Chondrocyte (in vitro differentiated cells): ENCODE measurements around the gene DDX31. TPM values are rescaled to one million over a fixed set of nuclear protein-coding genes. Genes with fewer than 3 reads are reported as not detected.

Experiments used
- DNase-seq: peaks from one replicate; pipeline ENCODE4 v3.0.0; 2021; ENCODE audit warnings: mixed read lengths, low spot score
- H3K27ac Mint-ChIP-seq: one replicate; pipeline ENCODE4 v1.8.0; 2021; ENCODE audit warnings: mild to moderate bottlenecking, moderate library complexity, mixed read lengths; ENCODE audit not compliant: unreplicated experiment
- H3K27me3 Mint-ChIP-seq: 2 replicates; pipeline ENCODE4 v1.8.0; 2021; ENCODE audit warnings: low read depth, mixed read lengths
- H3K36me3 Mint-ChIP-seq: 2 replicates; pipeline ENCODE4 v1.8.0; 2021; ENCODE audit warnings: low read depth, mixed read lengths
- H3K4me1 Mint-ChIP-seq: 2 replicates; pipeline ENCODE4 v1.8.0; 2021; ENCODE audit warnings: low read depth, mild to moderate bottlenecking, mixed read lengths
- H3K4me3 Mint-ChIP-seq: one replicate; pipeline ENCODE4 v1.8.0; 2021; ENCODE audit warnings: mild to moderate bottlenecking, moderate library complexity, mixed read lengths; ENCODE audit not compliant: unreplicated experiment
- H3K9me3 Mint-ChIP-seq: 2 replicates; pipeline ENCODE4 v1.8.0; 2021; ENCODE audit warnings: low read depth, mixed read lengths
- total RNA-seq: library from RNA; stranded (reverse); gene quantifications from 3 replicates; pipeline ENCODE4 v1.2.1, GENCODE V29; 2021
- TF ChIP-seq, protein P1 (sequence below): fragments of 200-600 bp; sonication (generic); IDR thresholded peaks from 2 replicates; pipeline ENCODE4 v1.5.0; 2021; ENCODE audit warnings: antibody characterized with exemption, mild to moderate bottlenecking, moderate library complexity

The DDX31 gene
- total RNA-seq, 1 donor from 2014 or later: 11.9 TPM

DNA sequence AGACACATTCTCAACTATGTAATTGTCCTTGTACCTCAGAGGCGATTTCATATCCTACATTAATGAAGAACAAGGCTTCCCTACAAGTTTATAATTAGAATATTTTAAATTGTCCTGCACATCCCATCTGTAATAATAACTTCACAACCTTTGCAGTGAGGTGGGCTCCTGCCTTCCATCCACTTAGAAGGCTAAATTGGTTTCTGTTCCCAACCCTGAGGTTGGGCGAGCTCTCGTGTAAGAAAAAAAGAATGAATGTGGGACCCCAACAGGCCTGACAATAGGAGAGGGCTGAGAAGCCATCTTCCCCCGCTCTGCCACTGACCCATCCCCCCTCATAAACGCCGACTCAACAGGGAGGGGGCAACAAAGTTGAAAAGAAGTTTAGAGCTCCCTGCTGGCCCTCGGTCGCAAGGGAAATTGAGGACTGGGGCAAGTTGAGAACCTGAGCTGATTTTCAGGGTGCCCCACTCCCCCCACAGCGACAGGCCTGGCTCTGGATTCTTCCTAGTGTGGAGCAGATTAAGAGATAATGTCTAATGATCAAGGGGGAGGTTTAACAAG, 78.0 kb downstream of the DDX31 start:
- Mint-ChIP-seq H3K27ac (no peak overlapping the region), H3K4me3 (no peak overlapping the region), H3K9me3 (no peaks in the 10 kb centered on the region), H3K36me3 (peaks cover 23% of the 10 kb centered on the region), H3K27me3 (peaks cover 38% of the 10 kb centered on the region), H3K4me1 (peaks cover 7% of the 10 kb centered on the region)
- TF ChIP-seq, protein P1, sequence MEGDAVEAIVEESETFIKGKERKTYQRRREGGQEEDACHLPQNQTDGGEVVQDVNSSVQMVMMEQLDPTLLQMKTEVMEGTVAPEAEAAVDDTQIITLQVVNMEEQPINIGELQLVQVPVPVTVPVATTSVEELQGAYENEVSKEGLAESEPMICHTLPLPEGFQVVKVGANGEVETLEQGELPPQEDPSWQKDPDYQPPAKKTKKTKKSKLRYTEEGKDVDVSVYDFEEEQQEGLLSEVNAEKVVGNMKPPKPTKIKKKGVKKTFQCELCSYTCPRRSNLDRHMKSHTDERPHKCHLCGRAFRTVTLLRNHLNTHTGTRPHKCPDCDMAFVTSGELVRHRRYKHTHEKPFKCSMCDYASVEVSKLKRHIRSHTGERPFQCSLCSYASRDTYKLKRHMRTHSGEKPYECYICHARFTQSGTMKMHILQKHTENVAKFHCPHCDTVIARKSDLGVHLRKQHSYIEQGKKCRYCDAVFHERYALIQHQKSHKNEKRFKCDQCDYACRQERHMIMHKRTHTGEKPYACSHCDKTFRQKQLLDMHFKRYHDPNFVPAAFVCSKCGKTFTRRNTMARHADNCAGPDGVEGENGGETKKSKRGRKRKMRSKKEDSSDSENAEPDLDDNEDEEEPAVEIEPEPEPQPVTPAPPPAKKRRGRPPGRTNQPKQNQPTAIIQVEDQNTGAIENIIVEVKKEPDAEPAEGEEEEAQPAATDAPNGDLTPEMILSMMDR: no peak
- no peak for DNase-seq

DNA sequence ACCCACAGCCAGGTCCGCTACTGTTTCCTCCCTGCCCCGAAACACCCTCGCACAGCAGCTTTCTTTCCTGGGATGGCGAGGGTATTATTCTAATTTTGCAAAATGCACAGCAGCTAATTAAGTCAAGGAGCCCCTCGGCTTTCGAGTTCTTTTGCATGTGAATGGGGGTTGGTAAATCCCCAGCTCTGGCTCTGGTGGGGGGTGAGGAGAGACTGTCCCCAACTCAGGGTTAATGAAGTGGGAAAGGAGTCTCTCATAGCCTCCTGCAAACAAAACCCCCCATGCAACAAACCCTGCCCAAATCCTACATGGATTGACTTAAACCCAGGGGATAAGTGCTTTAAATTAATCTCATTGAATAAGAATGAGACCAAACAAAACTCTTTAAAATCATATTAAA, 78.5 kb downstream of the DDX31 start:
- no peak for DNase-seq
- Mint-ChIP-seq H3K27ac (no peak overlapping the region), H3K9me3 (no peaks in the 10 kb centered on the region), H3K27me3 (peaks cover 44% of the 10 kb centered on the region), H3K4me3 (no peak overlapping the region), H3K4me1 (peaks cover 3% of the 10 kb centered on the region), H3K36me3 (peaks cover 19% of the 10 kb centered on the region)
- TF ChIP-seq, protein P1: no peak

DNA sequence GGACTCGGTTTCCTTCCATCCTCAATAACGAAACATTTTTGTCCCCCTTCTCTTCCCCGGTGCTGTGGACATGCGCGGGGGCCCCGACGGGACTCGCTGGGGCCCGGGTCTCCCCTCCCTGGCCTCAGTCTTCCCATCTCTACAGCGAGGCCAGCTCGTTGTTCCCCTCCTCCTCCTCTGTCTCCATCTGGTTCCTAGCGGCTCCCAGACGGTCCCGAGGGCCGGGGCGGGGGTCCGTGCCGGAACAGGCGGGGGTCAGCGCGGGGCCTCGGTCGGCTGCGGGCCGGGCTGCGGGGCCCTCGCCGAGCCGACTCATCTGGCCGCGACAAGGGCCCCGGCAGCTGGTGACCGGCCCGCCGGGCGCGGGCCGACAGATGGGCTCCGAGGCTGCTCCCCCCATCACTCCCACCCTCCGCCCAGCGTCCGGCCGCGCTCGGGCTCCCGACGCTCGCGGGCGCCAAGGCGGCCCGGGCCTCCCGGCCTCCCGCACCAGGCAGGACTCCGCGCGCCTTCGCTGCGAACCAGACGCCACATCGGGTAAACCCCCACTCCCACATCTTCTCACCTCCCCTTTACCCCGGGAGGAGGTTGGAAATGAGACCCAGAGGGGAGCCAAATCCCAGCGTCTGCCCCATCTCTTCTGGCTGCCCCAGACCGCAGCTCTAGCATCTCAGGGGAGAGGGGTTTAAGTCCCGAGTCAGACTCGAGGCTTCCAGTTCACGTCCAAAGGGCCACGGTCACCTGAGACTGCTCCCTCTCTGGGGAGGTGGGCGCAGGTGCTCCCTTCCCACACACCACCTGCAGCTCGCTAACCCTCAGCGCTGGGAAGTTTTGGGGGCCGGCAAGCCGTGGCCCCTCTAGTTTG, 79.2 kb downstream of the DDX31 start:
- H3K27ac Mint-ChIP-seq: no peak overlapping the region
- TF ChIP-seq, protein P1: no peak
- H3K27me3 Mint-ChIP-seq: peaks cover 51% of the 10 kb centered on the region
- H3K4me3 Mint-ChIP-seq: peak overlapping the region; percentile 19
- peak; percentile 75 for DNase-seq
- H3K9me3 Mint-ChIP-seq: no peaks in the 10 kb centered on the region
- H3K36me3 Mint-ChIP-seq: peaks cover 19% of the 10 kb centered on the region
- H3K4me1 Mint-ChIP-seq: peaks cover 3% of the 10 kb centered on the region

DNA sequence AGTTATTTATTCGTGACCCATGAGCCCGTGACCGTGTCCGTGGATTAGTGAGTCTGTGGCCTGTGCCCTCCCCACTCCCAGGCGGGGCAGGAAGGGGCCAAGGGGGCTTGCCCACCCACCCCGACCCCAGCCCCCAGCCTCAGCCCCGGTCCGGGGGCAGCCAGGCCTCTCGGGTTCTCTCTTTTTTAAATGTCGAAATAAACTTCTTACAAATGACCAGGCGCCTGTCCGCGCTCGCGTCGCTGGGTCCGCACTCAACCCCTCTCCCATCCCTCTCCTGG, 79.8 kb downstream of the DDX31 start:
- no peak overlapping the region for H3K27ac Mint-ChIP-seq
- peaks cover 5% of the 10 kb centered on the region for H3K4me1 Mint-ChIP-seq
- H3K9me3 Mint-ChIP-seq: no peaks in the 10 kb centered on the region
- TF ChIP-seq, protein P1: no peak
- peaks cover 57% of the 10 kb centered on the region for H3K27me3 Mint-ChIP-seq
- peaks cover 17% of the 10 kb centered on the region for H3K36me3 Mint-ChIP-seq
- DNase-seq: no peak
- no peak overlapping the region for H3K4me3 Mint-ChIP-seq

DNA sequence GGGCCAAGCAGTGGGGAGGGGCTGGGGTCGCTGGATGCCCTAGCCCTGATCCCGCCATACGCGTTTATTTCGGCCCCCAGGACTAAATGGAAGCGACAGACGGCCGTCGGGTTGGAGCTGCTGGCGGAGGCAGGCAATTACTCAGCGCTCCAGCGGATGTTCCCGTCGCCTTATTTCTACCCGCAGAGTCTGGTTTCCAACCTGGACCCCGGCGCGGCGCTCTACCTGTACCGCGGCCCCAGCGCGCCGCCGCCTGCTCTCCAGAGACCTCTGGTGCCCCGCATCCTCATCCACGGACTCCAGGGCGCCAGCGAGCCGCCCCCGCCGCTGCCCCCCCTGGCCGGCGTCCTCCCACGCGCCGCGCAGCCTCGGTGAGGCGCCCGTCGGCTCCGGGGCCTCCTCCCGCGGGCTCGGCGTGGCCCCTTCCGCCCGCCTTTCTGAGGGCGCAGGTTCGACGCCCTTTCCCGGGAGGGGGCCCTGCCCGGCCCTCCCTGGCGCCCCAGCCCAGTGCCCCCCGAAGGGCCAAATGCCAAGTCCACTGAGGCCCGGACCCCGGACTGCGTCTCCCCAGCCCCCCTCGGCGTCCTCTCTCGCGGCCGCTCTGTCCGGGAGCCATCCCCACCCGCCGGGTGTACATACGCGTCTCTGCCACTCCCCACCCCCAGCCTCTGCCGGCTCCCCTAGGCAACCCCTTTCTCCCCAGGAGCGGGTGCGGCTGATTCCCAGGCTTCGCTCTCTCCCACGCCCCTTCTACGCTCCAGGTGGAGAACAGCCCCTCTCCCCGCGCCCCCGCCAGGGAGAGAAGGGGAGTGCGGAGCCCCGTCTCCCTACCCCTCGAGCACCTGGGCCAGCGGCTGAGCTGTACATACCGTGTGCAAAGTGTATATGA, 80.4 kb downstream of the DDX31 start:
- peaks cover 11% of the 10 kb centered on the region for H3K36me3 Mint-ChIP-seq
- no peak overlapping the region for H3K27ac Mint-ChIP-seq
- TF ChIP-seq, protein P1: no peak
- peaks cover 5% of the 10 kb centered on the region for H3K4me1 Mint-ChIP-seq
- no peaks in the 10 kb centered on the region for H3K9me3 Mint-ChIP-seq
- DNase-seq: peak; percentile 82
- peak overlapping the region; percentile 28 for H3K4me3 Mint-ChIP-seq
- H3K27me3 Mint-ChIP-seq: peaks cover 63% of the 10 kb centered on the region
